Muscle layer of duodenum (tissue), 2 donors: ENCODE data around the gene HS3ST3A1.
"Not testable (repeated sequence)": the region's sequence is repeated elsewhere in the genome, so short reads cannot be mapped to it uniquely, and the experiment has no call there.

ENCODE experiments used
- H3K27ac ChIP-seq: one replicate; pipeline ENCODE4 v1.7.0; 2013; ENCODE audit warnings: mild to moderate bottlenecking, low read length
- H3K27me3 ChIP-seq: one replicate; pipeline ENCODE4 v1.7.0; 2013; ENCODE audit warnings: low read depth, mild to moderate bottlenecking, control low read depth, low read length
- H3K36me3 ChIP-seq, 2 donors: one replicate each; pipeline ENCODE4 v1.7.0; 2013; ENCODE audit warnings: low read length in 2 of 2, control low read depth in 1 of 2, mild to moderate bottlenecking in 1 of 2; ENCODE audit not compliant: insufficient read depth in 2 of 2, control insufficient read depth in 1 of 2
- H3K4me1 ChIP-seq, 2 donors: one replicate each; pipeline ENCODE4 v1.7.0; 2013; ENCODE audit warnings: low read length in 2 of 2, mild to moderate bottlenecking in 2 of 2, control low read depth in 1 of 2, moderate library complexity in 1 of 2; ENCODE audit not compliant: insufficient read depth in 2 of 2, control insufficient read depth in 1 of 2
- H3K4me3 ChIP-seq, 2 donors: one replicate each; pipeline ENCODE4 v1.7.0; 2013; ENCODE audit warnings: low read length in 2 of 2, low read depth in 1 of 2, mild to moderate bottlenecking in 1 of 2
- H3K9me3 ChIP-seq, 2 donors: one replicate each; pipeline ENCODE4 v1.7.0; 2013; ENCODE audit warnings: low read length in 2 of 2, control low read depth in 1 of 2, mild to moderate bottlenecking in 1 of 2; ENCODE audit not compliant: control insufficient read depth in 1 of 2
- donor health status: healthy.

HS3ST3A1 gene

GRCh38 chr17:13569398-13570123, 32.2 kb downstream of the HS3ST3A1 start:
- Histone ChIP-seq H3K9me3 (peaks cover 0 to 3% of the 10 kb centered on the region in 2 donors), H3K27me3 (no peaks in the 10 kb centered on the region), H3K27ac (no peak overlapping the region), H3K36me3 (no peaks in the 10 kb centered on the region), H3K4me3 (no peak overlapping the region), H3K4me1 (no peaks in the 10 kb centered on the region)

- no peaks in the 10 kb centered on the region for H3K4me1 ChIP-seq
- H3K4me3 ChIP-seq: no peak overlapping the region
- peaks cover 0 to 3% of the 10 kb centered on the region in 2 donors for H3K9me3 ChIP-seq
- no peak overlapping the region for H3K27ac ChIP-seq
- H3K36me3 ChIP-seq: no peaks in the 10 kb centered on the region
- H3K27me3 ChIP-seq: no peaks in the 10 kb centered on the region
Measured at GRCh38 chr17:13568582-13569397, 32.9 kb downstream of the HS3ST3A1 start.

- no peaks in the 10 kb centered on the region for H3K4me1 ChIP-seq
- H3K27me3 ChIP-seq: no peaks in the 10 kb centered on the region
- H3K9me3 ChIP-seq: peaks cover 0 to 3% of the 10 kb centered on the region in 2 donors
- H3K4me3 ChIP-seq: no peak overlapping the region
- H3K36me3 ChIP-seq: no peaks in the 10 kb centered on the region
- no peak overlapping the region for H3K27ac ChIP-seq
Measured at GRCh38 chr17:13563866-13564265, 37.9 kb downstream of the HS3ST3A1 start.

- H3K27ac ChIP-seq: no peak overlapping the region
- H3K9me3 ChIP-seq: peaks cover 0 to 3% of the 10 kb centered on the region in 2 donors
- H3K4me1 ChIP-seq: no peaks in the 10 kb centered on the region
- no peaks in the 10 kb centered on the region for H3K27me3 ChIP-seq
- H3K4me3 ChIP-seq: no peak overlapping the region
- no peaks in the 10 kb centered on the region for H3K36me3 ChIP-seq
Measured at GRCh38 chr17:13562271-13562800, 39.4 kb downstream of the HS3ST3A1 start.

GRCh38 chr17:13561606-13562270, 40.0 kb downstream of the HS3ST3A1 start:
- Histone ChIP-seq H3K4me1 (no peaks in the 10 kb centered on the region), H3K27ac (no peak overlapping the region), H3K36me3 (no peaks in the 10 kb centered on the region), H3K9me3 (no peaks in the 10 kb centered on the region), H3K27me3 (no peaks in the 10 kb centered on the region), H3K4me3 (no peak overlapping the region)

GRCh38 chr17:13560935-13561334, 40.8 kb downstream of the HS3ST3A1 start:
- no peak overlapping the region for H3K27ac ChIP-seq

GRCh38 chr17:13558588-13558987, 43.1 kb downstream of the HS3ST3A1 start:
- Histone ChIP-seq H3K27me3 (no peaks in the 10 kb centered on the region), H3K36me3 (no peaks in the 10 kb centered on the region), H3K27ac (no peak overlapping the region)

More at GRCh38 chr17:13560935-13561334, 40.8 kb downstream of the HS3ST3A1 start:
- Histone ChIP-seq H3K27me3 (no peaks in the 10 kb centered on the region), H3K36me3 (no peaks in the 10 kb centered on the region), H3K4me1 (no peaks in the 10 kb centered on the region), H3K9me3 (no peaks in the 10 kb centered on the region), H3K4me3 (no peak overlapping the region)

GRCh38 chr17:13557077-13557476, 44.7 kb downstream of the HS3ST3A1 start:
- H3K27ac ChIP-seq: no peak overlapping the region
- H3K27me3 ChIP-seq: no peaks in the 10 kb centered on the region
- H3K9me3 ChIP-seq: no peaks in the 10 kb centered on the region

More at GRCh38 chr17:13558588-13558987, 43.1 kb downstream of the HS3ST3A1 start:
- H3K4me3 ChIP-seq: no peak overlapping the region
- no peaks in the 10 kb centered on the region for H3K9me3 ChIP-seq
- no peaks in the 10 kb centered on the region for H3K4me1 ChIP-seq

GRCh38 chr17:13554231-13554630, 47.5 kb downstream of the HS3ST3A1 start:
- H3K4me1 ChIP-seq: no peaks in the 10 kb centered on the region
- H3K36me3 ChIP-seq: no peaks in the 10 kb centered on the region
- no peaks in the 10 kb centered on the region for H3K9me3 ChIP-seq
- no peak overlapping the region for H3K4me3 ChIP-seq
- no peaks in the 10 kb centered on the region for H3K27me3 ChIP-seq
- H3K27ac ChIP-seq: no peak overlapping the region

More at GRCh38 chr17:13557077-13557476, 44.7 kb downstream of the HS3ST3A1 start:
- Histone ChIP-seq H3K4me3 (no peak overlapping the region), H3K36me3 (no peaks in the 10 kb centered on the region), H3K4me1 (no peaks in the 10 kb centered on the region)

GRCh38 chr17:13550291-13550690, 51.4 kb downstream of the HS3ST3A1 start:
- H3K27ac ChIP-seq: no peak overlapping the region
- H3K27me3 ChIP-seq: no peaks in the 10 kb centered on the region

GRCh38 chr17:13548576-13548975, 53.2 kb downstream of the HS3ST3A1 start:
- H3K27me3 ChIP-seq, H3K9me3 ChIP-seq, H3K4me3 ChIP-seq, H3K27ac ChIP-seq, H3K4me1 ChIP-seq, H3K36me3 ChIP-seq: not testable (repeated sequence)

More at GRCh38 chr17:13550291-13550690, 51.4 kb downstream of the HS3ST3A1 start:
- Histone ChIP-seq H3K4me1 (no peaks in the 10 kb centered on the region), H3K36me3 (no peaks in the 10 kb centered on the region), H3K9me3 (no peaks in the 10 kb centered on the region), H3K4me3 (no peak overlapping the region)
